ENCODE data around the gene NREP. TPM values are rescaled to one million over a fixed set of nuclear protein-coding genes. Genes with fewer than 3 reads are reported as not detected.

NREP gene
- total RNA-seq, 1 experiment from 2014 or later: 199 TPM

- H3K36me3 ChIP-seq (replicated peaks; ENCODE audit: control insufficient read depth, insufficient read depth, low read length): no peaks in the 10 kb centered on the region
- no peak overlapping the region for H3K4me3 ChIP-seq (ENCODE audit: insufficient read depth, low read depth, low read length)
- DNase-seq: no peak
- H3K27me3 ChIP-seq (ENCODE audit: control insufficient read depth, insufficient read depth, low read length): no peaks in the 10 kb centered on the region
Observed at GRCh38 chr5:111681414-111682120, 75.4 kb downstream of the NREP start.

- H3K27me3 ChIP-seq (ENCODE audit: control insufficient read depth, insufficient read depth, low read length): no peaks in the 10 kb centered on the region
- no peak for DNase-seq
- H3K36me3 ChIP-seq (replicated peaks; ENCODE audit: control insufficient read depth, insufficient read depth, low read length): no peaks in the 10 kb centered on the region
- no peak overlapping the region for H3K4me3 ChIP-seq (ENCODE audit: insufficient read depth, low read depth, low read length)
Observed at GRCh38 chr5:111680737-111681413, 76.1 kb downstream of the NREP start.

GRCh38 chr5:111679611-111680010 is 77.4 kb downstream of the NREP start:
- no peak overlapping the region for H3K4me3 ChIP-seq (ENCODE audit: insufficient read depth, low read depth, low read length)
- H3K36me3 ChIP-seq (replicated peaks; ENCODE audit: control insufficient read depth, insufficient read depth, low read length): no peaks in the 10 kb centered on the region
- H3K27me3 ChIP-seq (ENCODE audit: control insufficient read depth, insufficient read depth, low read length): no peaks in the 10 kb centered on the region
- DNase-seq: no peak

Other genes starting within 250 kb of the NREP start
- gene STARD4, start 244.7 kb downstream of the NREP start, total RNA-seq (2014; rRNA removed; shearing (Covaris generic)): 41.0 and 70.7 TPM in 2 replicates